ENCODE measurements around the gene DDX11.
"Not testable (repeated sequence)": the region's sequence is repeated elsewhere in the genome, so short reads cannot be mapped to it uniquely, and the experiment has no call there.

The DDX11 gene

DNA sequence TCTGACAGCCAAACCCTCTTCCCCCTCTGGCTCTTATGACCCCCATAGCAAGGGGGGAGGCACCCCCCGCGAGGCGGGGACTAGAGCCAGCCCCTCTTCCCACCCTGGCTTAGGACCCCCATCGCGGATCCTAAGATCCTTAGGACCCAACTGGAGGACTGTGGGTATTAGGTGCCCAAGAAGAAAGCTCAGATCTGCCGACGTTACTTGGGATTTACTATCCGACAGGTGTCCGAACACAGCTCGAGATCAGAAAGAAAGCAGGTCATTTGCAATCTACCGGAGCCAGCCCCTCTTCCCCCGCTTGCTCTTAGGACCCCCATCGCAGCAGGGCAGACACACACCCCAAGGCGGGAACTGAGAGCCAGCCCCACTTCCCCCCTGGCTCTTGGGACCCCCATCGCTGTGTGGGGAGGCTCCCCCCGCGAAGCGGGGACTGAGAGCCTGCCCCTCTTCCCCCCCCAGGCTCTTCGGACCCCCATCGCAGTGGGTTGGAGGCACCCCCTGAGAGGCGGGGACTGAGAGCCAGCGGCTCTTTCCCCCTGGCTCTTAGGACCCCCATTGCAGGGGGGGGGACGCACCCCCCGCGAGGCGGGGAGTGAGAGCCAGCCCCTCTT lies 46.8 kb downstream of the DDX11 start:
- DNase-seq (ENCODE audit: extremely low read depth in 1 of 2, low read depth in 1 of 2) = no peak

DNA sequence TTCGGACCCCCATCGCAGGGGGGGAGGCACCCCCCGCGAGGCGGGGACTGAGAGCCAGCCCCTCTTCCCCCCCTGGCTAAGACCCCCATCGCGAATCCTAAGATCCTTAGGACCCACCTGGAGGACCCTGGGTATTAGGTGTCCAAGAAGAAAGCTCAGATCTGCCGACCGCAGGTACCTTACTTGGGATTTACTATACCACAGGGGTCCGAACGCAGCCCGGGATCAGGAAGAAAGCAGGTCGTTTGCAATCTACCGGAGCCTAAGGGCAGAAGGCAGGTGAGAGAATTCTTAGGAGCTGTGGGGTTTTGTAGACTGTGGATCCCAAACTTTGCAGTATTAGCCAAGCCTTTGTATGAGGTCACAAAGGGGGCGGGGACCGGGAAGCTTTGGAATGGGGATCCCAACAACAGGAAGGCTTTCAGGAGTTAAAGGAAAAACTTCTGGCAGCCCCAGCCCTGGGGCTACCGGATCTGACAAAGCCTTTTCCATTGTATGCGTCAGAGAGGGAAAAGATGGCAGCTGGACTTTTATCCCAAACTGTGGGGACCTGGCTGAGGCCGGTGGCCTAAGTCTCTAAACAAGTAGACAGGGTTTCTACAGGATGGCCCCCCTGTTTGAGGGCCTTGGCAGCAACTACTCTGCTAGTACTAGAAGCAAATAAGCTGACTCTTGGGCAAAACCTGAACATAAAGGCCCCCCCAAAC lies 47.5 kb downstream of the DDX11 start:
- not testable (repeated sequence) for DNase-seq (ENCODE audit: extremely low read depth in 1 of 2, low read depth in 1 of 2)

DNA sequence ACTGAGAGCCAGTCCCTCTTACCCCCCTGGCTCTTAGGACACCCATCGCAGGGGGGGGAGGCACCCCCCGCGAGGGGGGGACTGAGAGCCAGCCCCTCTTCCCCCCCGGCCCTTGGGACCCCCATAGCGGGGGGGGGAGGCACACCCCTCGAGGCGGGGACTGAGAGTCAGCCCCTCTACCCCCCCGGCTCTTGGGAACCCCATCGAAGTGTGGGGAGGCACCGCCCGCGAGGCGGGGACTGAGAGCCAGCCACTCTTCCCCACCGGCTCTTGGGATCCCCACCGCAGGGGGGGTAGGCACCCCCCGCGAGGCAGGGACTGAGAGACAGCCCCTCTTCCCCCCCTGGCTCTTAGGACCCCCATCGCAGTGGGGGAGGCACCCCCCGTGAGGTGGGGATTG lies 48.8 kb downstream of the DDX11 start:
- no peak for DNase-seq (ENCODE audit: extremely low read depth in 1 of 2, low read depth in 1 of 2)

DNA sequence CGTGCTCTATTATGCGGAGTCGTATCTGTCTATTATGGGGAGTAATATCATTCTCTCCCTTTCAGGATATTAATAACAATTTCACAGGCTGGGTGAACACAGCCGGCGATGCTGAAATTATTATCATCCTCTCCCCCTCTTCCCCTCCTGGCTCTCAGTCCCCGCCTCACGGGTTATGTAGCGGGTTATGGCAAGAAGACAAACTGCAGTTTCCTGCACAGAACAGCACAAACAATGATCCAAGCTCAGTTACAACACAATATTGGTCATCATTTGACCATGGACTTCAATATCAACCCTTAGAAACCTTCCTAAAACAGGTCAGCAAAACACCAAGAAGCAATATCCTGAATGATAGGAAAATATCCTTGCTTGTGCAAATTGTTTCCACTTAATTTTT lies 50.5 kb downstream of the DDX11 start:
- not testable (repeated sequence) for DNase-seq (ENCODE audit: extremely low read depth in 1 of 2, low read depth in 1 of 2)

DNA sequence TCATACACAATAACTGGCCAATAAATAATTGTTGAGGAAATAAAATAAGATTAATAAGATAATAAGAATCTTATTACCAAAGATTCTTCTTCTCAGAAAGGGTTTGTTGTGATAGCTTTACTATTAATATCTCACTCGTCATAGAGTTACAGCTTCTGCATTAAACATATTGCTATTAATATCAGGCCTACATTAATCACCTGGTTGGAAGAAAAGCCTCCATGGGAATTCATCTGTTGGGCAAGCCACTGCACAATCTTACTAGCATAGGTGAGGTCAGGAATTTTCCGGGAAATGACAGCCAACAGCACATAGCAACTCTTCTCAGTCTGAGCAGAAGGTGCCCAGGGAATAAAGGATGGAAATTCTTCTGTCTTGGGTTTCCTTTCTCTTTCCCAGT lies 51.5 kb downstream of the DDX11 start:
- DNase-seq (ENCODE audit: extremely low read depth in 1 of 2, low read depth in 1 of 2) = not testable (repeated sequence)

DNA sequence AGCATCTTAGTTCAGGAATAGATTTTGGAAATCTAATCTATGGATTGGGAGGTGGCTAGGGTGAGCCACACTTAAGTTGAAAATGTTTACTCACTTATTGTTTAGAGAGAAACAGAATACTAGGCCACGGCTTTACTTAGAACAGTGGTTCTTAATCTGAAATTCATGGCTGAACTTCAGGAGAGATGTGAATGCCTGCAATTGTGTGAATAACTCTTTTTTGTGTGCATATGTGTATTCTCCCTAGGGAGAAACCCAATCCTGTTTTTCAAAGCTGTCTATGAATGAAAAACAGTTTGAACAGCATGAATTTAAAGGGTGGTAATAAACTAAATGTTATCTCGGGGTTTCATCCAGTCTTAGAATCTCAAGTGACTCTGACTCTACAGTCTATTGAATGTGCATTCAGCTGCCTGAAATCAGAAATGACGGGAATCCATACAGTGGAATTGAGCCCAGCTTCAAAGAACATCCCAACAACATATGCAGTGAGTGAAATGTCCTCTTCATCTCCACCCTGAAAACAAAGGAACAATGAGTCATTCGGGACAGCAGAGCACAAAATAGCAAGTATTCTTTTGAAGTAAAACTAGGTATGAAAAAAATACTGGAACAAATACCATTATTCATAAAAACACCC lies 53.7 kb downstream of the DDX11 start:
- DNase-seq (ENCODE audit: extremely low read depth in 1 of 2, low read depth in 1 of 2) = not testable (repeated sequence)

DNA sequence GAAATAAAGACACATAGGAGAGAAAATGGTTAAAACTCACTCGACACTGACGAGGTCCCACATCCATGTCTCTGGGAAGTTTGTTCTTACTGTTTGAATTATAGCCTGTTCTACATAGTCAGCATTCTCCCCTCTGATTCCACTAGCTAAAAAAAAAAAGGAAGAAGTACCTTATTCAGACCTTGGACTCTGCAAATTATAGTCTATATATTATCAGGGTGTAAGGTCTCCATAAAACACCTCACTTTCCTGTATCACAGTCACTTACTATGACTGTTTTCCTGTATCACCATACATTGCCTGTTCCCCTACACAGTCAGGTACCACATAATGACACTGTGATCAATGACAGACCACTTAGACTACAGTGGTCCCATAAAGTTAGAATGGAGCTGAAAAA lies 62.9 kb downstream of the DDX11 start:
- not testable (repeated sequence) for DNase-seq (ENCODE audit: extremely low read depth in 1 of 2, low read depth in 1 of 2)

DNA sequence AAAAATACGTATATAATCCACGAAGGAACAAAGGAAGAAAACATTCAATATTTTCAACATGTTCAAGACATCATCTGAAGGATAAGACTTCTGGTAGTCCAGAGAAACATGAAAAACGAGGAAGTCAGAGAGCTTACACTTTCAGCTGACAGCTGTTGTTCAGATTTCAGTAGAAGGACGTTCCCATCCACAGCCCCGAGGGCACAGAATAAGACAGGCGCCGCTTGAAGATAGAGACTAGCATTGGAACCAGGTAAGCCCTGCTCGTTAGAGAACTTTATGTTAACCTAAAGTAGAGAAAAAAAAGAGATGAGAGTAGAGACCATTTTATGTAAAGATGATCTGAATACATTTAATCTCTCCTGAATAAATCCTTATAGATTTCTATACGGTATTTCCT lies 71.1 kb downstream of the DDX11 start:
- not testable (repeated sequence) for DNase-seq (ENCODE audit: extremely low read depth in 1 of 2, low read depth in 1 of 2)

DNA sequence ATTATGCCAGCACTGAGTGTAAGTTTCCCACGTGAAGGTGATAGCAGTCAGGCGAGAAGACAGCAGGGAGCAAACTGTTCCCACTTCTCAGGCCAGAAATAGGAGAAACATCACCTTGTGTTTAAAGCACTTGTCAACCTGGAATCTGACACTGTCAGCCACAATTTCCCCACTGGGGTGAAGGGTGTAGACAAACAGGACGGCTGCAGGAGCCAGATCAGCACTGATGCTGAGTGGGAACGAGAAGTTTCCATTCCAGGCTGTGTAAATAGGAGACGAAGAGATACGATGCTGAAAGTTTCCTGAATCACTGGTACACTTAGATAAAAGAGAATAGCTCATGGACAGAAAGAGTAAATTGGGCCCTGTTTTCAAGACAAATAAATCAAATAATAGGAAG lies 71.6 kb downstream of the DDX11 start:
- not testable (repeated sequence) for DNase-seq (ENCODE audit: extremely low read depth in 1 of 2, low read depth in 1 of 2)

DNA sequence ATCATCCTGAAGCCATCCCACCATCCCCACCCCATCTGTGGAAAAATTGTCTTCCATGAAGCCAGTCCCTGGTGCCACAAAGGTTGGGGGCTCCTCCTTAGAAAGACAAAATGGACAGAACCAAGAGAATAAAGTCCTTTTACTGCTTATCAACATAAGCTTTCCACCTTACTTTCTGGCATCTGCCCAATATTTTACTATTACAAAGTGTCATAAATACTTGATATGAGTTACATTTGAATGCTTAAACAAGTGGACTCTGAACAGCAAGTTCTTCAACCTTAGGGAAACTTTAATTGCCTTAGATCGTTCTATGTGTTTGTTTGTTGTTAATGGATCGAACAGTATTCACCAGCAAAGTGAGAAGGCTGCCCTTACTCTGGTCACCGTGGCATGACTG lies 73.8 kb downstream of the DDX11 start:
- not testable (repeated sequence) for DNase-seq (ENCODE audit: extremely low read depth in 1 of 2, low read depth in 1 of 2)

DNA sequence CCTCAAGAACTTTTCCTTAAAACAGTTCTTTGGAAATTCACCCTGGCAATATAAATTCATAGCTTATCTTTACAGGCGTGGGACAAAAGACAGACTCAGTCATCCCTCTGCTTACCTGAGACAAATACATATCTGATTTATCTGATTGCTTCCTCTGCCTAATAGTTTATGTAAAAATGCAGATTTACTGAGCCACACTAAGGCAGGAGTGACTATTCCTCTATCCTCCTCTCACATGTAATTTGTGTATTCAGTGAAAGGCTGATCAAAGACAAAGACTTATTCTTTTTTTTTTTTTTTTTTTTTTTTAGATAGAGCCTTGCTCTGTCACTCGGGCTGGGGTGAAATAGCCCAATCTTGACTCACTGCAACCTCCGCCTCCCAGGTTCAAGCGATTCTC lies 77.1 kb downstream of the DDX11 start:
- DNase-seq (ENCODE audit: extremely low read depth in 1 of 2, low read depth in 1 of 2) = not testable (repeated sequence)

Data from stimulated activated CD8-positive, alpha-beta memory T cell treated with anti-CD3 and anti-CD28 coated beads, Interleukin-7, amount 100 ng/mL, for 48 hours (primary cell).